Muscle of leg (tissue), 11 donors: ENCODE data around the gene PRR12. TPM values are rescaled to one million over a fixed set of nuclear protein-coding genes. Genes with fewer than 3 reads are reported as not detected.
A peak's percentile ranks its signal among the peaks of the same experiment; 100 is the strongest.

Experiments
- DNase-seq: peaks from one replicate; pipeline ENCODE4 v3.0.0; 2013
- H3K27ac ChIP-seq: one replicate; pipeline ENCODE4 v1.5.1; 2013; ENCODE audit warnings: mild to moderate bottlenecking, low read length, control low read depth
- H3K27me3 ChIP-seq: one replicate; pipeline ENCODE4 v1.6.1; 2013; ENCODE audit warnings: low read length; ENCODE audit not compliant: control insufficient read depth, insufficient read depth
- H3K36me3 ChIP-seq: one replicate; pipeline ENCODE4 v1.6.1; 2013; ENCODE audit warnings: low read length; ENCODE audit not compliant: control insufficient read depth, insufficient read depth
- H3K4me1 ChIP-seq: one replicate; pipeline ENCODE4 v1.6.1; 2013; ENCODE audit warnings: low read length; ENCODE audit not compliant: control insufficient read depth, insufficient read depth
- H3K4me3 ChIP-seq: one replicate; pipeline ENCODE4 v1.5.1; 2013; ENCODE audit warnings: low read length, control low read depth
- H3K9me3 ChIP-seq: replicated peaks from 2 replicates; pipeline ENCODE4 v1.6.1; 2013; ENCODE audit warnings: low read depth, low read length; ENCODE audit not compliant: control insufficient read depth
- WGBS: methylation state at CpG from one replicate; pipeline ENCODE4 v1.1.5; 2013; ENCODE audit warnings: missing lambda C conversion rate; ENCODE audit not compliant: insufficient coverage; 5-methylcytosine and 5-hydroxymethylcytosine counted together
- polyA plus RNA-seq, 8 donors: library from polyadenylated mRNA; unstranded; fragments of 120-200 nt; gene quantifications; one replicate each; pipeline versions ENCODE4 v1.2.1 to v1.2.3, GENCODE V29; 2013; ENCODE audit warnings: inconsistent platforms in 1 of 8, low replicate concordance in 1 of 8; ENCODE audit not compliant: insufficient read length in 8 of 8, insufficient read depth in 1 of 8
- total RNA-seq: library from RNA; stranded (reverse); fragments of 120-200 nt; gene quantifications from one replicate; pipeline ENCODE4 v1.2.4, GENCODE V29; 2013

PRR12 gene
- total and polyA plus RNA-seq, 9 donors: 3.5 to 22.7 (median 18.3) TPM

- 87% methylated on average over 20 of the region's 23 CpGs for WGBS
- H3K27me3 ChIP-seq: no peaks in the 10 kb centered on the region
- no peaks in the 10 kb centered on the region for H3K9me3 ChIP-seq
- DNase-seq: no peak
- no peaks in the 10 kb centered on the region for H3K4me1 ChIP-seq
- H3K27ac ChIP-seq: no peak overlapping the region
- peaks cover 90% of the 10 kb centered on the region for H3K36me3 ChIP-seq
- H3K4me3 ChIP-seq: no peak overlapping the region
Observed at GRCh38 chr19:49655570-49656455, 64.8 kb downstream of the PRR12 start.

GRCh38 chr19:49656456-49657109 is 65.6 kb downstream of the PRR12 start:
- Histone ChIP-seq H3K27ac (no peak overlapping the region), H3K9me3 (no peaks in the 10 kb centered on the region), H3K4me3 (no peak overlapping the region), H3K36me3 (peaks cover 92% of the 10 kb centered on the region), H3K27me3 (no peaks in the 10 kb centered on the region), H3K4me1 (no peaks in the 10 kb centered on the region)
- WGBS: 86% methylated on average over 16 of the region's 17 CpGs
- DNase-seq: no peak

- no peak for DNase-seq
- WGBS: 87% methylated on average over 18 of the region's 22 CpGs
- H3K4me1 ChIP-seq: no peaks in the 10 kb centered on the region
- no peak overlapping the region for H3K27ac ChIP-seq
- no peak overlapping the region for H3K4me3 ChIP-seq
- H3K9me3 ChIP-seq: no peaks in the 10 kb centered on the region
- peaks cover 98% of the 10 kb centered on the region for H3K36me3 ChIP-seq
- H3K27me3 ChIP-seq: no peaks in the 10 kb centered on the region
Observed at GRCh38 chr19:49657493-49658138, 66.6 kb downstream of the PRR12 start.

- Histone ChIP-seq H3K27ac (no peak overlapping the region), H3K4me1 (no peaks in the 10 kb centered on the region), H3K27me3 (no peaks in the 10 kb centered on the region), H3K4me3 (no peak overlapping the region), H3K9me3 (no peaks in the 10 kb centered on the region), H3K36me3 (peaks cover 98% of the 10 kb centered on the region)
- DNase-seq: no peak
- WGBS: 80% methylated on average over 8 of the region's 15 CpGs
Observed at GRCh38 chr19:49658139-49658517, 67.1 kb downstream of the PRR12 start.

GRCh38 chr19:49658566-49659442 is 67.8 kb downstream of the PRR12 start:
- 82% methylated on average over 8 of the region's 12 CpGs for WGBS
- H3K9me3 ChIP-seq: no peaks in the 10 kb centered on the region
- H3K36me3 ChIP-seq: peaks cover 94% of the 10 kb centered on the region
- H3K27ac ChIP-seq: no peak overlapping the region
- no peaks in the 10 kb centered on the region for H3K27me3 ChIP-seq
- H3K4me3 ChIP-seq: no peak overlapping the region
- no peak for DNase-seq
- peaks cover 2% of the 10 kb centered on the region for H3K4me1 ChIP-seq

GRCh38 chr19:49660338-49660961 is 69.5 kb downstream of the PRR12 start:
- DNase-seq: no peak
- WGBS: 94% methylated on average over 8 of the region's 15 CpGs
- peaks cover 13% of the 10 kb centered on the region for H3K4me1 ChIP-seq
- H3K9me3 ChIP-seq: no peaks in the 10 kb centered on the region
- H3K36me3 ChIP-seq: peaks cover 78% of the 10 kb centered on the region
- H3K27me3 ChIP-seq: no peaks in the 10 kb centered on the region
- H3K4me3 ChIP-seq: no peak overlapping the region
- H3K27ac ChIP-seq: no peak overlapping the region

GRCh38 chr19:49662011-49662410 is 71.0 kb downstream of the PRR12 start:
- Histone ChIP-seq H3K9me3 (no peaks in the 10 kb centered on the region), H3K4me3 (no peak overlapping the region), H3K36me3 (peaks cover 62% of the 10 kb centered on the region), H3K4me1 (peaks cover 24% of the 10 kb centered on the region), H3K27ac (no peak overlapping the region), H3K27me3 (no peaks in the 10 kb centered on the region)
- no peak for DNase-seq
- WGBS: 96% methylated on average over 13 of the region's 16 CpGs

- Histone ChIP-seq H3K4me1 (peaks cover 26% of the 10 kb centered on the region), H3K27ac (no peak overlapping the region), H3K27me3 (no peaks in the 10 kb centered on the region), H3K9me3 (no peaks in the 10 kb centered on the region), H3K36me3 (peaks cover 50% of the 10 kb centered on the region), H3K4me3 (no peak overlapping the region)
- DNase-seq: no peak
- 90% methylated on average over 11 of the region's 12 CpGs for WGBS
Observed at GRCh38 chr19:49663224-49663623, 72.2 kb downstream of the PRR12 start.

GRCh38 chr19:49664171-49665035 is 73.4 kb downstream of the PRR12 start:
- DNase-seq: peak; percentile 82
- Histone ChIP-seq H3K4me1 (peaks cover 26% of the 10 kb centered on the region), H3K9me3 (no peaks in the 10 kb centered on the region), H3K27ac (peak overlapping the region; percentile 91), H3K4me3 (peak overlapping the region; percentile 80), H3K36me3 (peaks cover 47% of the 10 kb centered on the region), H3K27me3 (no peaks in the 10 kb centered on the region)
- under 1% methylated on average over 52 of the region's 53 CpGs for WGBS
